SK-N-DZ (cell line): ENCODE measurements around the gene RTL3.

Source experiments
- DNase-seq: peaks from one replicate; pipeline ENCODE4 v3.0.0-alpha.2; 2015; ENCODE audit warnings: low spot score

RTL3 gene

GRCh38 chrX:78619834-78620233, 39.3 kb downstream of the RTL3 start:
- no peak for DNase-seq

- no peak for DNase-seq
Measured at GRCh38 chrX:78618987-78619386, 40.1 kb downstream of the RTL3 start.

GRCh38 chrX:78614264-78614663, 44.9 kb downstream of the RTL3 start:
- DNase-seq: no peak
